HG03097 (cell line): ENCODE data around the gene CDK8.

ENCODE experiments used
- ATAC-seq: cut with Tn5 transposase; IDR thresholded peaks from one replicate; pipeline ENCODE4 v1.9.1; 2021; ENCODE audit not compliant: unreplicated experiment, low FRiP score

Gene CDK8

GRCh38 chr13:26253787-26254582 lies at the start of gene CDK8:
Gene CDK8 (plus strand): TSS chr13:26254129. CDS start chr13:26254642, 513 bp downstream.
- ATAC-seq: peak; percentile 73

- ATAC-seq: no peak
Measured at GRCh38 chr13:26208287-26208686, 45.6 kb upstream of the CDK8 start.

GRCh38 chr13:26213345-26213744 lies 40.6 kb upstream of the CDK8 start:
- no peak for ATAC-seq

GRCh38 chr13:26213982-26214381 lies 39.9 kb upstream of the CDK8 start:
- no peak for ATAC-seq

GRCh38 chr13:26216042-26216441 lies 37.9 kb upstream of the CDK8 start:
- no peak for ATAC-seq

- ATAC-seq: no peak
Measured at GRCh38 chr13:26219726-26220125, 34.2 kb upstream of the CDK8 start.

- ATAC-seq: no peak
Measured at GRCh38 chr13:26220575-26220974, 33.4 kb upstream of the CDK8 start.

- no peak for ATAC-seq
Measured at GRCh38 chr13:26221399-26221720, 32.6 kb upstream of the CDK8 start.

GRCh38 chr13:26221721-26222519 lies 32.0 kb upstream of the CDK8 start, which contains the start of gene RNF6:
Gene RNF6 (minus strand): TSS chr13:26222314. CDS start chr13:26219649, 2,665 bp downstream.
- peak; percentile 92 for ATAC-seq

GRCh38 chr13:26222520-26223046 lies 31.3 kb upstream of the CDK8 start:
- ATAC-seq: peak; percentile 30

GRCh38 chr13:26225896-26226617 lies 27.9 kb upstream of the CDK8 start:
- ATAC-seq: no peak

- no peak for ATAC-seq
Measured at GRCh38 chr13:26227166-26227971, 26.6 kb upstream of the CDK8 start.

- ATAC-seq: no peak
Measured at GRCh38 chr13:26228096-26228495, 25.8 kb upstream of the CDK8 start.

GRCh38 chr13:26229080-26229615 lies 24.8 kb upstream of the CDK8 start:
- no peak for ATAC-seq

GRCh38 chr13:26230703-26231102 lies 23.2 kb upstream of the CDK8 start:
- ATAC-seq: no peak

- no peak for ATAC-seq
Measured at GRCh38 chr13:26236296-26236695, 17.6 kb upstream of the CDK8 start.

GRCh38 chr13:26246154-26246553 lies 7.8 kb upstream of the CDK8 start:
- ATAC-seq: no peak

- no peak for ATAC-seq
Measured at GRCh38 chr13:26247011-26247410, 6.9 kb upstream of the CDK8 start.

- no peak for ATAC-seq
Measured at GRCh38 chr13:26247608-26248007, 6.3 kb upstream of the CDK8 start.

- no peak for ATAC-seq
Measured at GRCh38 chr13:26249551-26249950, 4.4 kb upstream of the CDK8 start.
